Esophagus squamous epithelium (tissue), 5 donors: ENCODE measurements around the gene SEBOX. TPM values are rescaled to one million over a fixed set of nuclear protein-coding genes. Genes with fewer than 3 reads are reported as not detected.

Experiments
- DNase-seq: peaks from one replicate; lab custom pipeline; 2025; lab: John Stamatoyannopoulos, UW
- H3K27ac ChIP-seq, 4 donors: fragments of 200-600 bp; sonication (generic); one replicate each; pipeline ENCODE4 v1.5.1; 2016 to 2019; ENCODE audit warnings: mild to moderate bottlenecking in 1 of 4
- H3K27me3 ChIP-seq, 4 donors: fragments of 200-600 bp; sonication (generic); 1 replicate in 3 of 4; 2 replicates in 1 of 4; pipeline versions ENCODE4 v1.5.1 to v1.6.0; 2017 to 2021; ENCODE audit warnings: antibody characterized with exemption in 1 of 4
- H3K36me3 ChIP-seq, 3 donors: fragments of 200-600 bp; sonication (generic); one replicate each; pipeline ENCODE4 v1.5.1; 2016 to 2019
- H3K4me1 ChIP-seq, 3 donors: fragments of 200-600 bp; sonication (generic); one replicate each; pipeline ENCODE4 v1.5.1; 2017 to 2019
- H3K4me3 ChIP-seq, 4 donors: fragments of 200-600 bp; sonication (generic); 1 replicate in 3 of 4; 2 replicates in 1 of 4; pipeline ENCODE4 v1.5.1; 2016 to 2019; ENCODE audit warnings: mild to moderate bottlenecking in 2 of 4, moderate library complexity in 1 of 4
- H3K9me3 ChIP-seq, 3 donors: fragments of 200-600 bp; sonication (generic); one replicate each; pipeline ENCODE4 v1.5.1; 2016 to 2019
- CTCF ChIP-seq, 6 experiments: fragments of 450-650 bp in 4 of 6; fragments of 200-600 bp in 2 of 6; sonication (generic) in 2 of 6; IDR thresholded peaks; one replicate each; pipeline ENCODE4 v1.5.1; 2016 to 2019; ENCODE audit warnings: antibody characterized with exemption in 6 of 6, mild to moderate bottlenecking in 4 of 6, moderate library complexity in 4 of 6
- POLR2A ChIP-seq, 4 donors: fragments of 450-650 bp; IDR thresholded peaks; one replicate each; pipeline ENCODE4 v1.6.1; 2017; ENCODE audit warnings: antibody characterized with exemption in 4 of 4, mild to moderate bottlenecking in 4 of 4, moderate library complexity in 3 of 4
- WGBS, 2 donors: methylation state at CpG; one replicate each; pipeline ENCODE4 v1.1.5; 2018; 5-methylcytosine and 5-hydroxymethylcytosine counted together
- intact Hi-C: fragments of 100-400 bp; cut with DNase I; formaldehyde crosslinking; loops from one replicate; pipeline ENCODE4 v1.15.0; 2022
- total RNA-seq, 4 donors: library from RNA; depleted of rRNA; stranded (reverse); fragments of >200 nt; gene quantifications; one replicate each; pipeline ENCODE4 v1.1.0, GENCODE V29; 2016
- donor health status: DM: yes; HTN: yes; CAD: no.

The SEBOX gene
- total RNA-seq, 4 donors from 2014 or later, result not detected

DNA sequence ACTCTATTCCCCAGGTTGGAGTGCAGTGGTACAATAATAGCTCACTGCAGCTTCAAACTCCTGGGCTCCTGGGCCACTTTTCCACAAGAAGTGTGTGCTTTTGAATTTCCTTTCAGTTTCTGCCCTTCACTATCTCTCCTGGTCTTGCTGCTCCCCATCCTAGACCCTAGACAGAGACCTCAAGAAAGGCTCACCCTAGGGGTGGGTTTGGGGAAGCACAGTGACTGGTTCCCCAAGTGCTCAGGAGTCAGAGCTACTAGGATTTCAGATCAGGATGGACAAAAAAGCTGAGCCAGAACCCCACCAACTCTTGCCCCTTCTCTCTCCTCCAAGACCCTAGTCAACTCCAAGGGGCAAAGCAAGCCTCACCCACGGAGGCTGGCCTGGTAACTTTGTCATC lies 1.6 kb upstream of the SEBOX start:
- Histone ChIP-seq H3K27me3 (peaks cover 0 to under 1% (median 0%) of the 10 kb centered on the region in 4 donors), H3K27ac (no peak overlapping the region), H3K4me1 (peaks cover 0 to 14% (median 1%) of the 10 kb centered on the region in 3 donors), H3K4me3 (no peak overlapping the region), H3K9me3 (no peaks in the 10 kb centered on the region), H3K36me3 (peaks cover under 1 to 39% (median 7%) of the 10 kb centered on the region in 3 donors)
- WGBS, 2 donors, result 40 to 56% methylated on average over 1 of the region's 1 CpG
- TF ChIP-seq CTCF (IDR thresholded peaks at IDR 0.05), result no peak
- no peak for DNase-seq
- intact Hi-C loops, result no loop called here

GRCh38 chr17:28365487-28365886 lies 488 bp upstream of the SEBOX start:
- no peak overlapping the region for H3K27ac ChIP-seq
- TF ChIP-seq POLR2A (IDR thresholded peaks at IDR 0.05) (no peak), CTCF (IDR thresholded peaks at IDR 0.05) (no peak)
- 79 to 84% methylated on average over 3 of the region's 3 CpGs for WGBS, 2 donors
- intact Hi-C loops, result no loop called here
- no peaks in the 10 kb centered on the region for H3K27me3 ChIP-seq
- no peak overlapping the region for H3K4me3 ChIP-seq
- H3K36me3 ChIP-seq, result peaks cover 10 to 50% (median 19%) of the 10 kb centered on the region in 3 donors
- peaks cover 0 to 3% (median 0%) of the 10 kb centered on the region in 3 donors for H3K4me1 ChIP-seq
- no peaks in the 10 kb centered on the region for H3K9me3 ChIP-seq
- no peak for DNase-seq

DNA sequence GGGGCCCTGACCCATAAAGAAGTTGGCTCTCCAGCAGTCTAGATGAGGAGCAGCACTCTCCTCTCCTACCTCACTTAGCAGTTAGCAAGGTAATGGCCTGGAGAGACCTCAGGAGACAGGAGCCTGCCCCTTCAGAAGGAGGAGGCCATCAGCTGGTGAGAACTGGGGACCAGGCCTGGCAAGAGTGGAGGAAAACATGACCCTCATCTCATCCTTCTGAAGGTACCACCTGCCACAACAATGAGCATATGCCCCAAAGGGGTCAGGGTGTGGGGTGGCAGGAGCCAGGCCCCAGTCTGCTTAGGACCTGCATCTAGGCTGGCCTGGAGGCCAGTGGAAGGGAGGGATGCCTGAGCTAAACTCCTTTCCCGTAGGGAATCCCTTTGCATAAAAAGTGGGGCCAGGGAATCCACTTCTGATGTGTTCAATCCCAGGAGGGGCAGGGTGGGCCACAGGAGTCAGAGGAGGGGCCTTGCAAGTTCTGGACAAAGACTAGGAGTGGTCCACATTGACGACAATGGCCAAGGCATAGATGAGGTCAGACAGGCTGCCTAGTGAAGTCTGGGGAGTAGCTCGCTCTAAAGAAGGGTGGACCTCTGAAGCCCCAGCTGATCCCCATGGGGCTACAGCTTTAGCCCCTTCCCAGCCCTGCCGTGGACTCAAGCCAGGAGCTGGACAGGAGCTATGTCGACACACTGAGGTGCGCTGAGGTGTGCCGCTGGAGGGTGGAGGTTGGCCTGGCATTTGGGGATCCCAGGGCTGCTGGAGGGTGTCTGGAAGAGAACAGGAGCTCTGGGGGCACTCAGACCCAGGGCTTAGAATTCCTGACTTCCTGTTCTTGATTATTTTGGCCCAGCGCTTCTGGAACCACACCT lies 986 bp downstream of the SEBOX start:
- Histone ChIP-seq H3K4me3 (no peak overlapping the region), H3K4me1 (no peaks in the 10 kb centered on the region), H3K36me3 (peaks cover 20 to 65% (median 28%) of the 10 kb centered on the region in 3 donors), H3K27ac (no peak overlapping the region), H3K9me3 (no peaks in the 10 kb centered on the region), H3K27me3 (no peaks in the 10 kb centered on the region)
- no peak for TF ChIP-seq POLR2A (IDR thresholded peaks at IDR 0.05)
- intact Hi-C loops, result no loop called here
- 78% methylated on average over 4 of the region's 8 CpGs; no CpG with 5 or more reads in 1 of the 2 donors for WGBS, 2 donors
- no peak for DNase-seq

- H3K27ac ChIP-seq, result no peak overlapping the region
- H3K4me3 ChIP-seq, result no peak overlapping the region
- TF ChIP-seq POLR2A (IDR thresholded peaks at IDR 0.05) (no peak), CTCF (IDR thresholded peaks at IDR 0.05) (no peak)
- H3K36me3 ChIP-seq, result peaks cover 20 to 68% (median 28%) of the 10 kb centered on the region in 3 donors
- H3K9me3 ChIP-seq, result no peaks in the 10 kb centered on the region
- 87 to 90% methylated on average over 5 of the region's 5 CpGs for WGBS, 2 donors
- H3K4me1 ChIP-seq, result peaks cover 4 to 8% (median 6%) of the 10 kb centered on the region in 3 donors
- intact Hi-C loops, result no loop called here
- DNase-seq, result no peak
- H3K27me3 ChIP-seq, result no peaks in the 10 kb centered on the region
Observed at GRCh38 chr17:28363186-28363585, 1.8 kb downstream of the SEBOX start.

DNA sequence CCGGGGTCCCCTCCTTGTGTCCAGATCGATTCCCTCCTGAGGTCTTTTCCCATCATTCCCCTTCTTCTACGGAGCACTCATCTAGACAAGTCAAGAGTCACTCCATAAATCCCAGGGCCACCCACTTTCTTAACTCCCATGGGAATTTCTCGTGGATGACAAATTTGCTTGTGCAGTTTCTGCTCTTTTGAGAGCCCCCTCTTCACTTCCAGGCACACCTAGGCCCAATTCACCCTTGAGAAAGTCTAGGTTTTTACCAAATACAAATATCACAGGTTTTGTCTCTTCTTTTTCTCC lies 7.2 kb downstream of the SEBOX start:
- no peak for DNase-seq
- H3K9me3 ChIP-seq, result no peaks in the 10 kb centered on the region
- H3K36me3 ChIP-seq, result peaks cover 23 to 70% (median 41%) of the 10 kb centered on the region in 3 donors
- peaks cover 10 to 34% (median 20%) of the 10 kb centered on the region in 3 donors for H3K4me1 ChIP-seq
- WGBS, 2 donors, result 2 to 5% methylated on average over 4 of the region's 4 CpGs
- peak overlapping the region; percentile 94 to 97 (median 96) for H3K27ac ChIP-seq
- intact Hi-C loops, result no loop called here
- peak overlapping the region; percentile 80 to 100 (median 90) for H3K4me3 ChIP-seq
- TF ChIP-seq CTCF (IDR thresholded peaks at IDR 0.05) (no peak), POLR2A (IDR thresholded peaks at IDR 0.05) (no peak)
- H3K27me3 ChIP-seq, result no peaks in the 10 kb centered on the region
